ENCODE measurements around the gene NECAB2. TPM values are rescaled to one million over a fixed set of nuclear protein-coding genes. Genes with fewer than 3 reads are reported as not detected.
A peak's percentile ranks its signal among the peaks of the same experiment; 100 is the strongest.

NECAB2 gene
- total RNA-seq, 2 donors from 2014 or later = 0.24 to 1.0 TPM

GRCh38 chr16:83960521-83961249, 7.4 kb upstream of the NECAB2 start:
- intact Hi-C loops (cut with DNase I, micrococcal nuclease) = loop anchor here in 1 of 2 donors (10.0 kb wide), 1 partner anchor 104 kb away; no protein-coding TSS in a partner anchor
- no peak for ATAC-seq
- DNase-seq = no peak

DNA sequence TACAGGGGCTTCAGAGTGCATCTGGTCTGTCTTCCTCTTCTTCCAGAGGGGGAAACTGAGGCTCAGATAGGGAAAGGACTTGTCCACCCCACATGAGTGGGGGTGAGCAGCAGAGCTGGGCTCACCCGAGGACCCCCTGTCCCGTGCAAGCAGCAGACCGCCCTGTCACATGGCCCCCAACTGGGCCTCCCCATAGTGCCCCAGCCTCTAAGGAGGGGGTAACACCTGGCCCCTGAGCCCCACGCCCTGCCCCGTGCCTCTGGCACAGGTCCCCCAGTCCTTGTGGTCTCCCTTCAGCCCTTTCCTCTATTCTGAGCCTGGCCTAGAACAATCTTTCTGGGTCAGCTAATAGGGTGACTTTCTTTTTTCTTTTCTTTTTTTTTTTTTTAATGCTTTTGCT, 6.5 kb upstream of the NECAB2 start:
- intact Hi-C loops (cut with DNase I, micrococcal nuclease) = loop anchor here in 1 of 2 donors (10.0 kb wide), 1 partner anchor 103 kb away; no protein-coding TSS in a partner anchor
- DNase-seq (no peak), ATAC-seq (no peak)

DNA sequence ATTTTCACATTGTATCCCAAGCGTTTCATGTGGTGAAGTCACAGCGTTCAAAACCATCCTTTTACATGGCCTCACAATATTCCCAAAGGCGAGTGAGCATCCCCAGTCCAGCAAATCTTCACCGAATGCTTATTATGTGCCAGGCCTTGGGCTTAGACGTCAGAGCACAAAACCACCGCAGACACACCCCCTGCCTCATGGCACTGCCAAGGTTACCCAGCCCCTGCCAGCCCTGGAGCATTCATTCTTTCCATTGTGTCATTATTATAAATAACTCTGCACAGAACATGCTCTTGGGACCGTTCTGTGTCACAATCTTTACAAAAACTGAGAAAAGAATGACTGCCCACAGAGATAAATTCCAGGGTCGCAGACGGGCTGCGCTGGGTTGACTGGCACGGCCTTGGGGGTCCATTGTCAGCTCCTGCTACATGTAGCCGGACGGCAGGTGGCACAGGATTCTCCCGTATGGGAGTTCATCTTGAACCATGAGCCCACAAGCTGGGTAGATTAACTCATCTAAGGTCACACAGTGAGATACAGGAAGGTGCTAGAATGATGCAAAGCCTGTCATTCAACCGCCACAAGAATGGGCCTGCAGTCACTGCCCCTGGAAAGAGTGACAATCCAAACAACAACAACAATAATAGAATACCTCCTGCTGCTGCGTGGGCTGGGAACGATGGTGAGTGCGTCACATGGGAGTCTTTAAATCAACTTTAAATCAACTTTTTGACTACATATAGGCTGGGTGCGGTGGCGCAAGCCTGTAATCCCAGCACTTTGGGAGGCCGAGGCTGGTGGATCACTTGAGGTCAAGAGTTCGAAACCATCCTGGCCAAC, 4.5 kb upstream of the NECAB2 start:
- ATAC-seq = no peak
- intact Hi-C loops (cut with DNase I, micrococcal nuclease) = loop anchor here in 1 of 2 donors (10.0 kb wide), 1 partner anchor 101 kb away; no protein-coding TSS in a partner anchor
- DNase-seq = no peak

DNA sequence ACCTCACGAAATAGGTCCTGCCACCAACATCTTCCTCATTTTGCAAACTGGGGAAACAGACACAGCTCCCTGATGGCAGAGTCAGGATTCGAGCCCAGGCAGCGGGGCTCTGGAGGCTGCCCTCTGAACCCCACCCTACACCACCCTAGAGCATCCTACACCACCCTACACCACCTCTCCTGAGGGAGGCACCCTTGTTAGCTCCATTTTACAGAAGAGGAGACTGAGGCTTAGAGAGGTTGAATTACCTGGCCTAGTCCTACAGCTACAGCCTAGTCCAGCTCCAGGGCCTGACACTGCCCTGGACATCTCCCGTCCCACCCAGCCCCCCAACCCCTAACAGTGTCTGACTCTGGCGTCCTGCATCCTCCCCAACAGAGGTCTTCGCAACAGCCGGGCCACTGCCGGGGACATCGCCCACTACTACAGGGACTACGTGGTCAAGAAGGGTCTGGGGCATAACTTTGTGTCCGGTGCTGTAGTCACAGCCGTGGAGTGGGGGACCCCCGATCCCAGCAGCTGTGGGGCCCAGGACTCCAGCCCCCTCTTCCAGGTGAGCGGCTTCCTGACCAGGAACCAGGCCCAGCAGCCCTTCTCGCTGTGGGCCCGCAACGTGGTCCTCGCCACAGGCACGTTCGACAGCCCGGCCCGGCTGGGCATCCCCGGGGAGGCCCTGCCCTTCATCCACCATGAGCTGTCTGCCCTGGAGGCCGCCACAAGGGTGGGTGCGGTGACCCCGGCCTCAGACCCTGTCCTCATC, 3.2 kb upstream of the NECAB2 start:
- no peak for ATAC-seq
- intact Hi-C loops (cut with DNase I, micrococcal nuclease) = loop anchor here in 1 of 2 donors (10.0 kb wide), 1 partner anchor 100 kb away; no protein-coding TSS in a partner anchor
- no peak for DNase-seq

DNA sequence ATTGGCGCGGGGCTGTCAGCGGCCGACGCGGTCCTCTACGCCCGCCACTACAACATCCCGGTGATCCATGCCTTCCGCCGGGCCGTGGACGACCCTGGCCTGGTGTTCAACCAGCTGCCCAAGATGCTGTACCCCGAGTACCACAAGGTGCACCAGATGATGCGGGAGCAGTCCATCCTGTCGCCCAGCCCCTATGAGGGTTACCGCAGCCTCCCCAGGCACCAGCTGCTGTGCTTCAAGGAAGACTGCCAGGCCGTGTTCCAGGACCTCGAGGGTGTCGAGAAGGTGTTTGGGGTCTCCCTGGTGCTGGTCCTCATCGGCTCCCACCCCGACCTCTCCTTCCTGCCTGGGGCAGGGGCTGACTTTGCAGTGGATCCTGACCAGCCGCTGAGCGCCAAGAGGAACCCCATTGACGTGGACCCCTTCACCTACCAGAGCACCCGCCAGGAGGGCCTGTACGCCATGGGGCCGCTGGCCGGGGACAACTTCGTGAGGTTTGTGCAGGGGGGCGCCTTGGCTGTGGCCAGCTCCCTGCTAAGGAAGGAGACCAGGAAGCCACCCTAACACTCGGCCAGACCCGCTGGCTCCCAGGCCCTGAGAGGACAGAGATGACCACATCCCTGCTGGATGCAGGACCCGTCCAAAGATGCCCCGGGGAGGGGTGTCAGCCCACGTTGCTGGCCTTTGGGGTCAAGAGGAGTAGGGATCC, 2.4 kb upstream of the NECAB2 start:
- peak; percentile 8 for ATAC-seq
- intact Hi-C loops (cut with DNase I, micrococcal nuclease) = loop anchor here in 1 of 2 donors (10.0 kb wide), 1 partner anchor 99 kb away; no protein-coding TSS in a partner anchor
- no peak for DNase-seq

DNA sequence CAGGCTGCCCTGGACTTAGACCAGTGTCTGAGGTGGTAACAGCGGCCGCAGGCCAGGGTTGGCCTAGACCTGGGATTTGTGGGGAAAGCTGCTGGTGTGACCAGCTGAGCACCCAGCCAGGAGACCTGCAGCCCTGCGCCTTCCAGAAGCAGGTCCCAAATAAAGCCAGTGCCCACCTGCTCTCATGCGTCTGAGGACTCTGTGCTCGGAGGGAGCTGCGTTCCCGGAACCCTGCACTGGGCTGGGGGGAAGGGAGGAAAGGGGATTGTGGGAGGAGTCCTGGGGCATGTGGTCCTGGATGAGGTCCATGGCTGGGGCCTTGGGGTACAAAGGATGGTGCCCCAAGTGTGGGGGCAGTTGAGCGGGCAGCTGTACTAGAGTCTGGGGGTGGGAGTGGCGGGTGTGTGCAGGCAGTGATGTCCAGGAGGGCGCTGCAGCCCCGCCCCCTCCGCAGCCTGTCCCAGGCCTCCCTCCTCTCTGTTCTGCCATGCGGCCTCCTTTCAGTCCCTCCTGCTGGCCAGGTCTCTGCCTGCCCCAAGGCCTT, 1.8 kb upstream of the NECAB2 start:
- DNase-seq (no peak), ATAC-seq (no peak)
- intact Hi-C loops (cut with DNase I, micrococcal nuclease) = loop anchor here in 1 of 2 donors (10.0 kb wide), 1 partner anchor 99 kb away; no protein-coding TSS in a partner anchor

GRCh38 chr16:83967091-83967490, 953 bp upstream of the NECAB2 start:
- ATAC-seq = no peak
- intact Hi-C loops (cut with DNase I, micrococcal nuclease) = loop anchor here in 1 of 2 donors (10.0 kb wide), 1 partner anchor 98 kb away; no protein-coding TSS in a partner anchor
- DNase-seq = no peak

GRCh38 chr16:83968306-83968851, 335 bp downstream of the NECAB2 start:
- intact Hi-C loops (cut with DNase I, micrococcal nuclease) = loop anchor here in 1 of 2 donors (10.0 kb wide), 1 partner anchor 96 kb away; no protein-coding TSS in a partner anchor
- ATAC-seq = no peak
- DNase-seq = no peak

- no peak for ATAC-seq
These were observed 1.0 kb downstream of the NECAB2 start for GRCh38 chr16:83968891-83969649.

GRCh38 chr16:83969771-83970429, 1.9 kb downstream of the NECAB2 start:
- DNase-seq (no peak), ATAC-seq (no peak)
- intact Hi-C loops (cut with DNase I, micrococcal nuclease) = loop anchor here (10.0 kb wide), 2 partner anchors 85 to 95 kb away; no protein-coding TSS in a partner anchor

More at GRCh38 chr16:83968891-83969649, 1.0 kb downstream of the NECAB2 start:
- intact Hi-C loops (cut with DNase I, micrococcal nuclease) = loop anchor here in 1 of 2 donors (10.0 kb wide), 1 partner anchor 96 kb away; no protein-coding TSS in a partner anchor
- DNase-seq = no peak

GRCh38 chr16:83970430-83970815, 2.4 kb downstream of the NECAB2 start:
- DNase-seq (no peak), ATAC-seq (no peak)
- intact Hi-C loops (cut with DNase I, micrococcal nuclease) = loop anchor here in 1 of 2 donors (10.0 kb wide), 1 partner anchor 84 kb away; no protein-coding TSS in a partner anchor

GRCh38 chr16:83971165-83972130, 3.4 kb downstream of the NECAB2 start:
- ATAC-seq (no peak), DNase-seq (no peak)
- intact Hi-C loops (cut with DNase I, micrococcal nuclease) = loop anchor here in 1 of 2 donors (10.0 kb wide), 1 partner anchor 83 kb away; no protein-coding TSS in a partner anchor

GRCh38 chr16:83972256-83973008, 4.4 kb downstream of the NECAB2 start:
- ATAC-seq (no peak), DNase-seq (no peak)
- intact Hi-C loops (cut with DNase I, micrococcal nuclease) = loop anchor here in 1 of 2 donors (10.0 kb wide), 1 partner anchor 82 kb away; no protein-coding TSS in a partner anchor

- no peak for ATAC-seq
- DNase-seq = no peak
- intact Hi-C loops (cut with DNase I, micrococcal nuclease) = loop anchor here in 1 of 2 donors (10.0 kb wide), 1 partner anchor 82 kb away; no protein-coding TSS in a partner anchor
These were observed 5.0 kb downstream of the NECAB2 start for GRCh38 chr16:83973077-83973476.
